ENCODE measurements around the gene FHL2. TPM values are rescaled to one million over a fixed set of nuclear protein-coding genes. Genes with fewer than 3 reads are reported as not detected.

Gene FHL2
- total and polyA plus RNA-seq, 8 donors = 1.4 to 9.1 (median 3.9) TPM

DNA sequence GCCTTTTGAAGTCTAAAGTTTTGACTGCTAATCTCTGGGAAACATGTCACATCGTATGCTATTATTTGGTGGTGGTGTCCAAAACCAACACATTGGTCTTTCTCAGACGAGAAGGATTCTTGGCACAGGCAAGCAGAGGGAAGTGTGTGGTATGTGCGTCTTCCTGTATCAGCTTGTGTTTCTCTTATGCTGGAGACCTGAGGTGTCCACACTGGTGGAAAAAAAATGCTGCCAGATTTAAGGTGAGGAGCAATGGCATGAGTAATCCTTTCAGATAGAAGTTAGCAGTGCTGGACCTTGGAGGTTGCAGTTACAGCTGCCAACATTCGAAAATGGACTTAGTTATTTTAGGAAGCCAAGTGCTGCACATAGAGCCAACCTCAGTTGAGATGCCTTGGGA lies 11.7 kb upstream of the FHL2 start:
- H3K9me3 ChIP-seq = no peaks in the 10 kb centered on the region
- no peaks in the 10 kb centered on the region for H3K36me3 ChIP-seq
- intact Hi-C loops (cut with DNase I) = no loop called here
- no peaks in the 10 kb centered on the region for H3K4me1 ChIP-seq
- 13 to 15% methylated on average over 4 of the region's 4 CpGs for WGBS, 2 donors
- ATAC-seq (peak in 3 of 4 donors; percentile 35 to 47 (median 46)), FAIRE-seq (no peak), DNase-seq (no peak)
- TF ChIP-seq CTCF (IDR thresholded peaks at IDR 0.05) = no peak
- H3K27ac ChIP-seq = no peak overlapping the region
- H3K4me3 ChIP-seq = no peak overlapping the region
- peaks cover 0 to 3% (median 0%) of the 10 kb centered on the region in 4 donors for H3K27me3 ChIP-seq

DNA sequence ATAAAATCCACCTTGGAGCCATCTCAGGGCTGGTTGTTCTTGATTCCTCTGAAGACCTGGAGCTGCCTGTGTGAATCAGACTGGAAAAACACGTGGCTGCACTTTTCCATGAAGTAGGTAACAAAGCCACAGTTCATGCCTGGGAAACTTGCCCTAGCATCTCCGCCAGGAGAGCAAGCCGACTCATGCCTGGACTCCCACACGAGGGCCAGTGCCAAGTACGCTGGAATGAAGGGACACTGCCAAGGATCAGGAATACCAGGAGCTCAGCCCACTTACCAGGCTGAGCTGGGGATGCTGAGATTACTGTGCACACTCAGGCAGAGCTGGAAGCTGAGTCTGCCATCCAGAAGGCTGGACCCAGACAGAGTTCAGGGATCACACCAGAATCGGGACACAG lies 10.9 kb upstream of the FHL2 start:
- H3K9me3 ChIP-seq = no peaks in the 10 kb centered on the region
- peak; percentile 54 to 82 (median 59) for ATAC-seq
- peak in 3 of 6 donors; percentile 36 to 45 (median 39) for DNase-seq
- intact Hi-C loops (cut with DNase I) = no loop called here
- FAIRE-seq = no peak
- H3K4me1 ChIP-seq = no peaks in the 10 kb centered on the region
- no peak overlapping the region for H3K4me3 ChIP-seq
- no peak for TF ChIP-seq CTCF (IDR thresholded peaks at IDR 0.05)
- H3K36me3 ChIP-seq = no peaks in the 10 kb centered on the region
- no peak overlapping the region for H3K27ac ChIP-seq
- WGBS, 2 donors = 37 to 47% methylated on average over 6 of the region's 6 CpGs
- H3K27me3 ChIP-seq = peaks cover 0 to 2% (median 0%) of the 10 kb centered on the region in 4 donors

- ATAC-seq = no peak
- no peaks in the 10 kb centered on the region for H3K9me3 ChIP-seq
- DNase-seq = no peak
- H3K4me3 ChIP-seq = no peak overlapping the region
- no peaks in the 10 kb centered on the region for H3K36me3 ChIP-seq
- TF ChIP-seq CTCF (IDR thresholded peaks at IDR 0.05) = no peak
- WGBS, 2 donors = 82 to 85% methylated on average over 7 of the region's 7 CpGs
- intact Hi-C loops (cut with DNase I) = no loop called here
- H3K27ac ChIP-seq = no peak overlapping the region
- H3K4me1 ChIP-seq = no peaks in the 10 kb centered on the region
- no peak for FAIRE-seq
- H3K27me3 ChIP-seq = no peaks in the 10 kb centered on the region
Observed at GRCh38 chr2:105407946-105408743, 9.3 kb upstream of the FHL2 start.

DNA sequence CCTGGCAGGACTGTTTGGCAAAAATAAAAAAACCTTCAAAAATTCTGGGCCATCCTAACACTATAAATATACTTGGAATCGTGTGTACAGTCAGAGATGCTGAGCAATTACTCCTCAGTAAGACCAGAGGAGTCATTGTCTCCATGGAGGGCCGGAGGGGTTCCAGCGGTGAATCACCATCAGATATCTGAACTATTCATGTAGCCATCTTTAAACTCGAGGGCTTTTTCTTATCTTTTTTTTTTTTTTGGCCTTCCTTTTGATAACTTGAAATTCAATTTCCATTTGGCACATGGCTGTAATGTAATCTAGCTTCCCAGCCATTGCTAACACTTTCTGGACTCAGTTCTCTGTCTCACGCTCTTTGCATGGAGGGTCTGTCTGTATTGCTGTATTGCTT lies 7.4 kb upstream of the FHL2 start:
- ATAC-seq = no peak

More for the DNA sequence above, 7.4 kb upstream of the FHL2 start:
- H3K4me1 ChIP-seq = no peaks in the 10 kb centered on the region
- WGBS, 2 donors = 68 to 74% methylated on average over 5 of the region's 5 CpGs
- intact Hi-C loops (cut with DNase I) = no loop called here
- no peak for TF ChIP-seq CTCF (IDR thresholded peaks at IDR 0.05)
- H3K27me3 ChIP-seq = no peaks in the 10 kb centered on the region
- no peak for DNase-seq
- H3K27ac ChIP-seq = no peak overlapping the region
- no peaks in the 10 kb centered on the region for H3K36me3 ChIP-seq
- FAIRE-seq = no peak
- H3K9me3 ChIP-seq = no peaks in the 10 kb centered on the region
- H3K4me3 ChIP-seq = no peak overlapping the region
